ENCODE measurements around the gene PTPRG.

DNA sequence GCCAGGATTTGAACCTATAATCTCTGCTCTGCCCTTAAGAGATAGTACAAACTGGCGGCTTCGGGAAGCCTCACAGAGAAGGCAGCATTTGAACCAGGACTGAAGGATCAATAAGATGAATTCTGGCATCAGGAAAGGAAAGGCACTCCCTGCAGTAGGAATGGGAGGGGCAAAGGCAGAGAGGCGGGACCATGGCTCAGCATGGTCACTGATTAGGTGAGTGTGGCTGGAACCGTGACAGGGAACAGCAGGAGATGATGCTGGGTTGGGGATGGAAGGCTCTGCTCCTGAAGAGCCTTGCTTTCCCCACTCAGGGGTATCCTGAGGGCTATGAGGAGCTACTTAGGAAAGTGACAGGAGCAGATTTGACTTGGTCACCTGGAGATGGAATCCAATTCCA is 653.5 kb downstream of the PTPRG start:
- TF ChIP-seq CREB1 (IDR thresholded peaks at IDR 0.05; ENCODE audit: low read depth) (no peak), RFX5 (IDR thresholded peaks at IDR 0.05; ENCODE audit: low read depth, low read length) (no peak), RAD21 (IDR thresholded peaks at IDR 0.05; ENCODE audit: insufficient read depth, low read depth, low read length) (no peak), POLR2AphosphoS5 (IDR thresholded peaks at IDR 0.05; ENCODE audit: low read length) (no peak), CHD1 (IDR thresholded peaks at IDR 0.05; ENCODE audit: low read depth, low read length) (no peak), FOXM1 (IDR thresholded peaks at IDR 0.05; ENCODE audit: low read depth, low read length) (no peak), MEF2A (IDR thresholded peaks at IDR 0.05; ENCODE audit: insufficient read depth, low read depth, low read length) (no peak), SMAD5 (IDR thresholded peaks at IDR 0.05; ENCODE audit: low read depth) (no peak), GABPA (IDR thresholded peaks at IDR 0.05; ENCODE audit: low read depth) (no peak), SPI1 (IDR thresholded peaks at IDR 0.05; ENCODE audit: borderline replicate concordance, insufficient read depth, low read depth, low read length) (no peak), JUND (IDR thresholded peaks at IDR 0.05; ENCODE audit: low read depth, low read length) (no peak), MYC (IDR thresholded peaks at IDR 0.05; ENCODE audit: insufficient read depth, insufficient read length, insufficient replicate concordance, low read length, severe bottlenecking) (no peak)
- TF ChIP-seq, protein P1, sequence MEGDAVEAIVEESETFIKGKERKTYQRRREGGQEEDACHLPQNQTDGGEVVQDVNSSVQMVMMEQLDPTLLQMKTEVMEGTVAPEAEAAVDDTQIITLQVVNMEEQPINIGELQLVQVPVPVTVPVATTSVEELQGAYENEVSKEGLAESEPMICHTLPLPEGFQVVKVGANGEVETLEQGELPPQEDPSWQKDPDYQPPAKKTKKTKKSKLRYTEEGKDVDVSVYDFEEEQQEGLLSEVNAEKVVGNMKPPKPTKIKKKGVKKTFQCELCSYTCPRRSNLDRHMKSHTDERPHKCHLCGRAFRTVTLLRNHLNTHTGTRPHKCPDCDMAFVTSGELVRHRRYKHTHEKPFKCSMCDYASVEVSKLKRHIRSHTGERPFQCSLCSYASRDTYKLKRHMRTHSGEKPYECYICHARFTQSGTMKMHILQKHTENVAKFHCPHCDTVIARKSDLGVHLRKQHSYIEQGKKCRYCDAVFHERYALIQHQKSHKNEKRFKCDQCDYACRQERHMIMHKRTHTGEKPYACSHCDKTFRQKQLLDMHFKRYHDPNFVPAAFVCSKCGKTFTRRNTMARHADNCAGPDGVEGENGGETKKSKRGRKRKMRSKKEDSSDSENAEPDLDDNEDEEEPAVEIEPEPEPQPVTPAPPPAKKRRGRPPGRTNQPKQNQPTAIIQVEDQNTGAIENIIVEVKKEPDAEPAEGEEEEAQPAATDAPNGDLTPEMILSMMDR (IDR thresholded peaks at IDR 0.05 in 2 of 3, conservative IDR thresholded peaks at IDR 0.05 in 1 of 3; ENCODE audit: control insufficient read depth in 2 of 3, extremely low read depth in 1 of 3, insufficient read depth in 1 of 3, low read depth in 3 of 3, low read length in 3 of 3), result no peak
